A204.1 (cell line): ENCODE data around the gene NAV2.
"Not testable (repeated sequence)": the region's sequence is repeated elsewhere in the genome, so short reads cannot be mapped to it uniquely, and the experiment has no call there.

Experiments
- FAIRE-seq: peaks from 2 replicates; lab custom pipeline; 2012; peaks lifted over from hg19 to GRCh38; lab: Jason Lieb, UNC

The NAV2 gene

DNA sequence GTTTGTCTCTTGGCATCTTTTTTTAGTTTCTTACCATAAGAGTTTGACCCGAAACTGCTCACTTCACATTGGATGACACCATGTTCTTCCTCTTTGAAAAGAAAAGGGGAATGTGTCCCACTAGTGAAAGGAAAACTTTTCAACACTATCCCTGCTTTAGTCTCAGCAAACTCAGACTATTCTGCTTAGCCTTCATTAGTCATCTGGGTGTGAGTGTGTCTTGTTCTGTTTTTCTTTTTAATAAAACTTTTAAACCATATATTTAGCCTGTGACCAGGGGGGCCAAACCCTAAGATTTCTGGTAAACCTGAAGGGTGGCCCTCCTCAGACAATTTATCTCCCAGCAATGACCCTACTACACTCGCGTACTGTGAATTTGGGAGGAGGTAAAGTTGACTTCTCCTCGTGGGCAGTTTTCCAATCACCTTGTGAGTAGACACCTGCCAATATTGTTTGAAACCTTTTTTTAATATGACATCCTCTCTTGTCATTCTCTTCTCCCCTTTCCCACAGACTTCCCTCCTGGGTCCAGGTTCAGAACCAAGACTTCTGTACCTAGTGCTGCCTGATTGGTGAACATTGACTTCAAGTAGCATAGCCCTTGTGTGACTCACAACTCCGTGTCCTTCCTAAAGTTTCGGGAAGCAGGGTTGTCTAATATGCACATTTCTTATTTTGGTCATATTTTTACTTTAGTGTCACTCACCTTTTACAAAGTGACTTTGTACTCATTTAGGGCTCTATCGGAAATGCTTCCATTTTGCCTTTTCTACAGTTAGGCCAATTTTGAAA is 407.7 kb downstream of the NAV2 start:
- FAIRE-seq: no peak

DNA sequence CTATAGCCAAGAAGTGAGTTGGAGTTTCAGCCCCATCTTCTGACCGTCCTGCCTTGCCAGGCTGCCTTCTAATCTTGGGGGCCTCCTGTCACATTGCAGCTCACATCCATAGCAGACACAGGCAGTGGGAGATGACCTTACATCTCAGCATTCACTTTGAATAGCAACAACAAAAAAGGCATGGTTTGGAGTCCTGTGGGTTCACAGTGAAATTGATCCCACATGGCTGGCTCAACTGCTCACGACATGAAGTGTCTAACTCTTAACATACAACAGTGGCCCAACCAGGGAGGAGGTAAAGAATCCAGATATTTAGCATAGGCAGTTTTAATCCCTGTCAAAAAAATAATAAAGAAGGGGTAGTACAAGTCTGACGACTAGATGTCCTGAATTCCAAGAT is 409.5 kb downstream of the NAV2 start:
- no peak for FAIRE-seq

GRCh38 chr11:20125927-20126326 is 413.3 kb downstream of the NAV2 start:
- FAIRE-seq: no peak

DNA sequence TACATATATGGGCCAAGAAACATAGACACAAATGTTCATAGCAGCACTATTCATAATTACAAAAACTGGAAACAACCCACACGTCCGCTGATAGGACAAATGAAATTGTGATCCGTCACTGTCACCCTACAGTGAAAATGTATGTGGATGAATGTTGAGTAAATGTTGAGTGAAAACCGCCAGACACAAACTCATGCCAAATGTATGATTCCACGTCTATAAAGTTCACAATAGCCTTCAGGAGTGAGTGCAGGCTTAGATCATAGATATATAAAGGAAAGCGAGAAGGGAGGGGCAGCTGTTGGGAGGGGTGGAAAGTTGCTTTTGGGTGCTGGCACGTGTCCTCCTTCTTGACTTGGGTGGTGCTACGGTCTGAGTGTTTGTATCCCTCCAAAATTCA is 414.1 kb downstream of the NAV2 start:
- FAIRE-seq: no peak

DNA sequence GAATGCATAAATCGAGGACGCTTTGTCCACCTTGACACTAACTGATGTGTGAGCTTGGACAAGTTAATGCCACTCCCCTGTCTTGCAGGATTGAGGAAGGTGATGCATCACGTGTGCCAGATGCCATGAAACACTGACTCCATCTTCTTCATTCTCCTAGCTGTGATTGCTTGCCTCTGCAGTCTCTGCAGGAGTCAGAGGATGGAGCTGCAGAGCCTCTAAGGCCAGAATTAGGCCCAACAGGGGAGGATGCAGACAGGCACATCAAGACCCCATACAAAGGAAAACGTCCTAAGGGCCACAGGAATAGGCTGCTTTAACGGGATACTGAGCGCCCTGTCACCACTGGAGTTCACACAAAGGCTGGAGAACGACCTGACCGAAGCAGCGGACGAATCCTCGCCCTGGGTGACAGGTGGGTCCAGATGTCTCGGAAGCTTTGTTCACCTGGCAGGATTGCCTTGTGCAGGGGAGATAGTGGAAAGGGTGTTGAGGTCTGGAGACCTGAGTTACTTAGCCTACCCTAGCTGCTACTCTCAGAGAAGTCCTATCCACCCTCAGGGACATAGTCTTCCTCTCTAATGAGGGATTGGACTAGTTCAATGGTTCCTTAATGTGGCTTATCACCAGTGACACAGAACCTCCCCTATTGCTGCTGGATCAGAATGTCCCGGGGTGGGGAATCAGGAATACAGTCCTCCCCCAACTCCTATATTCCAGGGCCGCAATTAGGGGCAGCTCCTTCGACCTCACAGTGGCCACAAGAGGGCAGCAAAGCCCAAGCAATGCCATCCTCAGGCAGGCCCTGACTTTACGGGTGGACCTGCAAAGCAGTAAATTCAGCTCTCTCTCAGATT is 415.3 kb downstream of the NAV2 start:
- FAIRE-seq: no peak

- FAIRE-seq: not testable (repeated sequence)
Observed at GRCh38 chr11:20128528-20128825, 415.8 kb downstream of the NAV2 start.

DNA sequence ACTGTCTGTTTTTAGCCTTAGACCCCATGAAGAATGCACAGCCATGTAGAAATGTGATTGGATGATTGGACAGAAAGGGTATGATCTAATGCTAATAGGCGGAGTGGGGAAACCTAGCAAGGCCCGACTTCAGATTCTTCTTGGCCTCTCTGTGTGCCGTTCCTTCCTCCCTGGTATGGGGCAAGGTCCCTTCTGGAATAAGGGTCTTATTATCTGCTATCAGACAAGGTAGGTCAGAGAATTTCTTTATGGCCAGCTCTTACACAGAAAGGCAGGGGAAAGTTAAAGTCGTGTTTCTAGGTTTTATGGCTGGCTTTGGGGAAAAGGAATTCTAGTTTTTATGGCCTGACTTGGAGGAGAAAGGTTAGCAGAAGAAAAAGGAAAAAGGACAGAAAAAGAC is 417.0 kb downstream of the NAV2 start:
- FAIRE-seq: no peak

GRCh38 chr11:20131788-20132666 is 419.4 kb downstream of the NAV2 start:
- FAIRE-seq: no peak

DNA sequence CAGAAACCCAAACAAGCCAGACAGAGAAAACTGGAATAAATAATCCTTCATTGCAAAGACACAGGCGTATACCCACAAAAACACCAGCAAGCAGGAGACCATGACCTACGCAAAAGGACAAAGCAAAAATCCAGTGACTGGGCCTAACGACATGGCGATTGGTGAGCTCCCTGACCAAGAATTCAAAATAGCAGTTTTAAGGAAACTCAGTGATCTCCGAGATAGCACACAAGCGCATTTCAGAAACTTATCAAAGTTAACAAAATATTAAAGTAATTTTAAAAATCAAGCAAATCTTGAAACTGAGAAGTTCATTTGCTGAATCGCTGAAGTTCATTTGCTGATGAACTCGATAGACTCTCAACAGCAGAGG is 420.0 kb downstream of the NAV2 start:
- FAIRE-seq: no peak

- FAIRE-seq: no peak
Observed at GRCh38 chr11:20134991-20135736, 422.5 kb downstream of the NAV2 start.

DNA sequence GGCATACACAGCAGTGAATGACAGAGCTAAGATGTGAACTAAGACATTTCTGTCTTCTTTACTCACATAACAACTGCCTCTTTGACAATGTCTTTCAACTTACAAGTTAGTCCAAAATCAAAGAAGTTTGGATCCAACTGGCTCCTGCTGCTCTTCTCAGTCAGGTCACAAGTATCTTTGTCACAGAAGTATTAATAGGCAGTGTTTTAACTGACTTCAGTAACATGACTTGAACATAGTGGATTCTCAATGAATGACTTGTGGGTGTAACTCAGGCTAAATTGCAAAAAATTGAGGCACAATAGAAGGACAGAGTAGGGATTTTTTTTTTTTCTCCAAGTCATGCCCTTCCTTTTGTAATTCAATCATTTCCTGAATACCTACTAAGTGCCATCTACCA is 425.0 kb downstream of the NAV2 start:
- FAIRE-seq: no peak

DNA sequence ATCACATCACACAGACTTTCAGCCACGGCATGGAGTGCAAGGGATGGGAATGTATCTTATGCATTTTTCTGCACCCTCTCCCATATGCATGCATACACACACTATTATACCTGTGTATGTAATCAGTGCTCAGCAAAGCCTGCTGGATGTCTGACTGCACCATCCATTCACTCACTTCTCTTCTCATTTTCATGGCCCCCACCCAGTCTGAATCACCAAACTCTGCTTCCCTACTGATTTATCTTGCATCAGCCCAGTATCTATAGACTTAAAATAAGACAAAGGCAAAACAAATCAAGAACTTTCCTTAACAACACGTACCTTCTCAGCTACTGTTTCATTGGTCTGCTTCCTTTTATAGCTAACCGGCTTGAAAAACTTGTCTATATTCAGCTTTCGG is 426.1 kb downstream of the NAV2 start:
- no peak for FAIRE-seq

DNA sequence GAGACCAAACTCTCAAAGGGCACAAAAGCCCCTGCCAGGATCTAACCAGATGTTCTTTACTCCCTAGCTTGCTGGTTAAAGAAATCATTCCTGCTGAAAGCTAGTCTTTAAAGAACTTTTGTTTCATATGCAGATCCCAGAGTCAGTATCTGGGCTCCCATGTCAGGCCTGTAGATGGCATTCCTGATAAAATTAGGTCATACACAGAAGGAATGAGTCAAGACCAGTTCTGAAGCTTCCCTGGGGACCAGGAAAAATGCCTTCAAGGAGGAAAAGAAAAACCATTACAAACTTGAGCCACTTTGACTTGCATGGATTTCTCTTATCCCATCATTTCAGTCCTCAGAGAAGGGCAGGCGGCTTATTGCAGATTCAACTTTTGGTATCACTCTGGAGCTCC is 441.7 kb downstream of the NAV2 start:
- FAIRE-seq: no peak

GRCh38 chr11:20155683-20156279 is 443.1 kb downstream of the NAV2 start:
- FAIRE-seq: no peak

- no peak for FAIRE-seq
Observed at GRCh38 chr11:20156280-20156875, 443.7 kb downstream of the NAV2 start.

GRCh38 chr11:20156876-20157613 is 444.4 kb downstream of the NAV2 start:
- FAIRE-seq: no peak

GRCh38 chr11:20157728-20158127 is 445.1 kb downstream of the NAV2 start:
- FAIRE-seq: no peak

GRCh38 chr11:20158597-20159257 is 446.1 kb downstream of the NAV2 start:
- no peak for FAIRE-seq

GRCh38 chr11:20159466-20160381 is 447.1 kb downstream of the NAV2 start:
- FAIRE-seq: no peak
